ENCODE results near the gene PXN. TPM values are rescaled to one million over a fixed set of nuclear protein-coding genes. Genes with fewer than 3 reads are reported as not detected.

The PXN gene
- total and polyA plus RNA-seq, 2 of the 13 experiments (the other 11 are each of a cell fraction or from before 2014, with no cell fraction given): 13.6 to 14.2 TPM

DNA sequence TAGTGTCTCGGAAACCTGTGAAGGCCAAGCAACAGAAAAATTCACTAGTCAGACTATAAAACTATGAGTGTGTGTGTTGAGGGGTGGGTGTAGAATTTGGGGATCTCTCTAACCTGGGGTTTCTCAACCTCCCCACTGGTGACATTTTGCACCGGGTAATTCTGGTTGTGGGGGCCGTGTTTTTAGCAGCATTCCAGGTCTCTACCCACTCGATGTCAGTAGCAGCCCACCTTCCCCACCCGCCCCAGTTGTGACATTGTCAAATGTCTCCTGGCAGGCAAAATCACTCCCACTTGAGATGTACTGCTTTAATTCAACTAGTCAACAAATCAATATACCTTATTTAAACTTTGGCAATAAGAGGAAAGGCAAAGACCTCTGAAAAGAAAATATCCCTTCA lies 75.1 kb downstream of the PXN start:
- no peak overlapping the region for H3K4me2 ChIP-seq (ENCODE audit: low read depth, low read length)
- H4K20me1 ChIP-seq (ENCODE audit: insufficient read depth, low read length): peaks cover 26% of the 10 kb centered on the region
- CTCF ChIA-PET (ENCODE audit: low intra/inter-chr PET ratio, low total read pairs): no interaction called here
- intact Hi-C loops (cut with micrococcal nuclease; ENCODE audit: unreplicated experiment) (no loop called here), in situ Hi-C loops (cut with HindIII; ENCODE audit: extremely low pct_ligation_motif_present, low pct_unique_long_range_greater_than_20kb) (no loop called here)
- FAIRE-seq (no peak), DNase-seq (ENCODE audit: low spot score) (no peak), ATAC-seq (no peak)
- 95% methylated on average over 5 of the region's 5 CpGs for WGBS (ENCODE audit: low lambda C conversion rate)
- H3K27me3 ChIP-seq (ENCODE audit: control insufficient read depth in 1 of 2, insufficient read depth in 2 of 2, low read length in 2 of 2): no peaks in the 10 kb centered on the region; a peak in 1 of 5 replicates
- peaks cover 26% of the 10 kb centered on the region for H3K4me1 ChIP-seq (ENCODE audit: insufficient read depth, low read length)
- peaks cover 69% of the 10 kb centered on the region for H3K79me2 ChIP-seq (ENCODE audit: insufficient read depth, low read length)
- peaks cover 18 to 54% of the 10 kb centered on the region in 2 experiments for H3K36me3 ChIP-seq (replicated peaks in 1 of 2; ENCODE audit: control insufficient read depth in 1 of 2, insufficient read depth in 2 of 2, low read length in 2 of 2)
- H3K27ac ChIP-seq (ENCODE audit: extremely low read length, insufficient read depth, low read length): no peak overlapping the region
- no peak overlapping the region for H3K9ac ChIP-seq (ENCODE audit: insufficient read depth, low read depth, low read length)
- H3K4me3 ChIP-seq (replicated peaks in 1 of 3; ENCODE audit: insufficient read depth in 1 of 3, low read depth in 2 of 3, low read length in 3 of 3): no peak overlapping the region
- BruUV-seq (replicated peaks): no TSS peak
- H2AFZ ChIP-seq (ENCODE audit: low read length): no peak overlapping the region
- no peaks in the 10 kb centered on the region for H3K9me3 ChIP-seq (ENCODE audit: low read length)
- POLR2A ChIA-PET: interaction anchor here (1.4 to 6.3 kb wide), 2 partner anchors 8 to 11 kb away, joined by 4 to 33 read pairs; partner anchors contain the start of gene RPLP0
- TF ChIP-seq ZNF878 (CRISPR knock-in tag; IDR thresholded peaks at IDR 0.05): no peak
- TF ChIP-seq SALL1 (CRISPR knock-in tag; IDR thresholded peaks at IDR 0.05): no peak
- TF ChIP-seq, protein P1, sequence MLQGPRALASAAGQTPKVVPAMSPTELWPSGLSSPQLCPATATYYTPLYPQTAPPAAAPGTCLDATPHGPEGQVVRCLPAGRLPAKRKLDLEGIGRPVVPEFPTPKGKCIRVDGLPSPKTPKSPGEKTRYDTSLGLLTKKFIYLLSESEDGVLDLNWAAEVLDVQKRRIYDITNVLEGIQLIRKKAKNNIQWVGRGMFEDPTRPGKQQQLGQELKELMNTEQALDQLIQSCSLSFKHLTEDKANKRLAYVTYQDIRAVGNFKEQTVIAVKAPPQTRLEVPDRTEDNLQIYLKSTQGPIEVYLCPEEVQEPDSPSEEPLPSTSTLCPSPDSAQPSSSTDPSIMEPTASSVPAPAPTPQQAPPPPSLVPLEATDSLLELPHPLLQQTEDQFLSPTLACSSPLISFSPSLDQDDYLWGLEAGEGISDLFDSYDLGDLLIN (CRISPR knock-in tag; IDR thresholded peaks at IDR 0.05; ENCODE audit: borderline replicate concordance): no peak
- TF ChIP-seq ZNF205 (CRISPR knock-in tag; IDR thresholded peaks at IDR 0.05): no peak
- TF ChIP-seq RCOR2 (CRISPR knock-in tag; IDR thresholded peaks at IDR 0.05): no peak
- TF ChIP-seq, protein P2, sequence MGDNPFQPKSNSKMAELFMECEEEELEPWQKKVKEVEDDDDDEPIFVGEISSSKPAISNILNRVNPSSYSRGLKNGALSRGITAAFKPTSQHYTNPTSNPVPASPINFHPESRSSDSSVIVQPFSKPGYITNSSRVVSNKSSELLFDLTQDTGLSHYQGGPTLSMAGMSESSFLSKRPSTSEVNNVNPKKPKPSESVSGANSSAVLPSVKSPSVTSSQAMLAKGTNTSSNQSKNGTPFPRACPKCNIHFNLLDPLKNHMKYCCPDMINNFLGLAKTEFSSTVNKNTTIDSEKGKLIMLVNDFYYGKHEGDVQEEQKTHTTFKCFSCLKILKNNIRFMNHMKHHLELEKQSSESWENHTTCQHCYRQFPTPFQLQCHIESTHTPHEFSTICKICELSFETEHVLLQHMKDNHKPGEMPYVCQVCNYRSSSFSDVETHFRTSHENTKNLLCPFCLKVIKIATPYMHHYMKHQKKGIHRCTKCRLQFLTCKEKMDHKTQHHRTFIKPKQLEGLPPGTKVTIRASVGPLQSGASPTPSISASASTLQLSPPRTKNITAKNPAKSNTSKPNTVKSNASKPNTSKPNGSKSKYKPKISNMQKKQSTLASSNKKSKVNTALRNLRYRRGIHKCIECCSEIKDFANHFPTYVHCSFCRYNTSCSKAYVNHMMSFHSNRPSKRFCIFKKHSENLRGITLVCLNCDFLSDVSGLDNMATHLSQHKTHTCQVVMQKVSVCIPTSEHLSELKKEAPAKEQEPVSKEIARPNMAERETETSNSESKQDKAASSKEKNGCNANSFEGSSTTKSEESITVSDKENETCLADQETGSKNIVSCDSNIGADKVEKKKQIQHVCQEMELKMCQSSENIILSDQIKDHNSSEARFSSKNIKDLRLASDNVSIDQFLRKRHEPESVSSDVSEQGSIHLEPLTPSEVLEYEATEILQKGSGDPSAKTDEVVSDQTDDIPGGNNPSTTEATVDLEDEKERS (CRISPR knock-in tag; IDR thresholded peaks at IDR 0.05): no peak
- TF ChIP-seq, protein P3, sequence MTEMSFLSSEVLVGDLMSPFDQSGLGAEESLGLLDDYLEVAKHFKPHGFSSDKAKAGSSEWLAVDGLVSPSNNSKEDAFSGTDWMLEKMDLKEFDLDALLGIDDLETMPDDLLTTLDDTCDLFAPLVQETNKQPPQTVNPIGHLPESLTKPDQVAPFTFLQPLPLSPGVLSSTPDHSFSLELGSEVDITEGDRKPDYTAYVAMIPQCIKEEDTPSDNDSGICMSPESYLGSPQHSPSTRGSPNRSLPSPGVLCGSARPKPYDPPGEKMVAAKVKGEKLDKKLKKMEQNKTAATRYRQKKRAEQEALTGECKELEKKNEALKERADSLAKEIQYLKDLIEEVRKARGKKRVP (CRISPR knock-in tag; IDR thresholded peaks at IDR 0.05): no peak
- no peak for TF ChIP-seq TP53 (CRISPR knock-in tag; conservative IDR thresholded peaks at IDR 0.05)
- TF ChIP-seq, protein P4, sequence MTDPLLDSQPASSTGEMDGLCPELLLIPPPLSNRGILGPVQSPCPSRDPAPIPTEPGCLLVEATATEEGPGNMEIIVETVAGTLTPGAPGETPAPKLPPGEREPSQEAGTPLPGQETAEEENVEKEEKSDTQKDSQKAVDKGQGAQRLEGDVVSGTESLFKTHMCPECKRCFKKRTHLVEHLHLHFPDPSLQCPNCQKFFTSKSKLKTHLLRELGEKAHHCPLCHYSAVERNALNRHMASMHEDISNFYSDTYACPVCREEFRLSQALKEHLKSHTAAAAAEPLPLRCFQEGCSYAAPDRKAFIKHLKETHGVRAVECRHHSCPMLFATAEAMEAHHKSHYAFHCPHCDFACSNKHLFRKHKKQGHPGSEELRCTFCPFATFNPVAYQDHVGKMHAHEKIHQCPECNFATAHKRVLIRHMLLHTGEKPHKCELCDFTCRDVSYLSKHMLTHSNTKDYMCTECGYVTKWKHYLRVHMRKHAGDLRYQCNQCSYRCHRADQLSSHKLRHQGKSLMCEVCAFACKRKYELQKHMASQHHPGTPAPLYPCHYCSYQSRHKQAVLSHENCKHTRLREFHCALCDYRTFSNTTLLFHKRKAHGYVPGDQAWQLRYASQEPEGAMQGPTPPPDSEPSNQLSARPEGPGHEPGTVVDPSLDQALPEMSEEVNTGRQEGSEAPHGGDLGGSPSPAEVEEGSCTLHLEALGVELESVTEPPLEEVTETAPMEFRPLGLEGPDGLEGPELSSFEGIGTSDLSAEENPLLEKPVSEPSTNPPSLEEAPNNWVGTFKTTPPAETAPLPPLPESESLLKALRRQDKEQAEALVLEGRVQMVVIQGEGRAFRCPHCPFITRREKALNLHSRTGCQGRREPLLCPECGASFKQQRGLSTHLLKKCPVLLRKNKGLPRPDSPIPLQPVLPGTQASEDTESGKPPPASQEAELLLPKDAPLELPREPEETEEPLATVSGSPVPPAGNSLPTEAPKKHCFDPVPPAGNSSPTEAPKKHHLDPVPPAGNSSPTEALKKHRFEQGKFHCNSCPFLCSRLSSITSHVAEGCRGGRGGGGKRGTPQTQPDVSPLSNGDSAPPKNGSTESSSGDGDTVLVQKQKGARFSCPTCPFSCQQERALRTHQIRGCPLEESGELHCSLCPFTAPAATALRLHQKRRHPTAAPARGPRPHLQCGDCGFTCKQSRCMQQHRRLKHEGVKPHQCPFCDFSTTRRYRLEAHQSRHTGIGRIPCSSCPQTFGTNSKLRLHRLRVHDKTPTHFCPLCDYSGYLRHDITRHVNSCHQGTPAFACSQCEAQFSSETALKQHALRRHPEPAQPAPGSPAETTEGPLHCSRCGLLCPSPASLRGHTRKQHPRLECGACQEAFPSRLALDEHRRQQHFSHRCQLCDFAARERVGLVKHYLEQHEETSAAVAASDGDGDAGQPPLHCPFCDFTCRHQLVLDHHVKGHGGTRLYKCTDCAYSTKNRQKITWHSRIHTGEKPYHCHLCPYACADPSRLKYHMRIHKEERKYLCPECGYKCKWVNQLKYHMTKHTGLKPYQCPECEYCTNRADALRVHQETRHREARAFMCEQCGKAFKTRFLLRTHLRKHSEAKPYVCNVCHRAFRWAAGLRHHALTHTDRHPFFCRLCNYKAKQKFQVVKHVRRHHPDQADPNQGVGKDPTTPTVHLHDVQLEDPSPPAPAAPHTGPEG (CRISPR knock-in tag; IDR thresholded peaks at IDR 0.05): no peak
- no peak for TF ChIP-seq RFX1 (IDR thresholded peaks at IDR 0.05)
- no peak for TF ChIP-seq ZNF883 (CRISPR knock-in tag; IDR thresholded peaks at IDR 0.05; ENCODE audit: not compliant biosample characterization)
- no peak for TF ChIP-seq ZMYM4 (CRISPR knock-in tag; IDR thresholded peaks at IDR 0.05)
- TF ChIP-seq ELF1 (CRISPR knock-in tag; IDR thresholded peaks at IDR 0.05): no peak
- no peak for TF ChIP-seq ZNF484 (CRISPR knock-in tag; IDR thresholded peaks at IDR 0.05; ENCODE audit: borderline replicate concordance, low read depth)
- TF ChIP-seq NBN (conservative IDR thresholded peaks at IDR 0.05): no peak
- TF ChIP-seq MXD4 (CRISPR knock-in tag; IDR thresholded peaks at IDR 0.05): no peak

All from HepG2 (cell line).